Kidney tubule cell (primary cell): ENCODE data around the gene KDM8.
"Not testable (repeated sequence)": the region's sequence is repeated elsewhere in the genome, so short reads cannot be mapped to it uniquely, and the experiment has no call there.

Source experiments
- DNase-seq: peaks from one replicate; pipeline ENCODE4 v3.0.0-alpha.2; 2018; ENCODE audit warnings: low spot score

The KDM8 gene

DNA sequence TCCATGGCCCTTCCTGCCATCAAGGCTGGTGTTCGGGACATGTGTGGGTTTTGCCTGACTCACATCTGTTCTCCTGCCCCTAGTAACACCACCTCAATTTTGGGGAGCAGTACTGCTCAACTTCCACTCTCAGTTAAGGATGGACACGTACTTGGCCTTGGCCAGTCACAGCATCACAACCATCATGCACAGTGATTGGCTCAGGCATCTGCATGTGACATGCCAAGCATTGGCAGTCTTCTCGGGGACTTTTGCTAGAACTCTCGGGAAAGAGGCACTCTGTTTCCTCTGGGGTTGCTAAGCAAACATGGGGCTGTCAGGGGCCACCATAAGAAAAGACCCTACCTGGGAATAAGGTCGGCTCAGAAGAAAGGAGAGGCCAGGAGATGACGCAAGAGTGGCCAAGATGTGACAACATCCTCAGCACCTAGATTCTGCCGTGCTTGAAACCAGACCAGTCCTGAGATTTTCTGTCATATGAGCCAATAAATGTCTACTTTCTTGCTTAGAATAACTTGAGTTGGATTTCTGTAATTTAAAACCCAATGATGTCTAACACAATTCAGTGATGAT, 11.9 kb upstream of the KDM8 start:
- DNase-seq = no peak

- DNase-seq = no peak
Observed at GRCh38 chr16:27193300-27193990, 9.9 kb upstream of the KDM8 start.

GRCh38 chr16:27195076-27195741, 8.1 kb upstream of the KDM8 start:
- no peak for DNase-seq

GRCh38 chr16:27195941-27196595, 7.3 kb upstream of the KDM8 start:
- DNase-seq = no peak

- DNase-seq = no peak
Observed at GRCh38 chr16:27197004-27197403, 6.3 kb upstream of the KDM8 start.

GRCh38 chr16:27198451-27199234, 4.7 kb upstream of the KDM8 start:
- no peak for DNase-seq

GRCh38 chr16:27199235-27199586, 4.1 kb upstream of the KDM8 start:
- no peak for DNase-seq

DNA sequence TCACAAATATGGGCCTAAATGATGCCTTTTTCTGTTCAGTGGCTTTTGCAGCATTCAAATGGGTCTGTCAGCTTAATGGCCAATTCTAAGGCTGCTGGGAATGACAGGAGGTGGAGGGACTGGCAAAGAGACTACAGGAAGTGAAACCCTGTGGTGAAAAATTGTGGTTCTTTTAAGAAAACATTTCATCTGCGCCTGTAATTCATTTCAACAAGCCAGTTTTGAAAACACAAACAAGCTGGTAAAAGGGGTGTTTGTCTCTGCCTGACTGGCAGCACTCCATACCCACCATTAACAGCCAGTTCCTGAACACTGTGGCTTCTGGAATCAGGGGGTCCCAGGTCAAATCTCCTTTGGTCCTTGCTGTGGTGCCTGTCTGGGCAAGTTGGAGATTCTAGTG, 3.6 kb upstream of the KDM8 start:
- no peak for DNase-seq

DNA sequence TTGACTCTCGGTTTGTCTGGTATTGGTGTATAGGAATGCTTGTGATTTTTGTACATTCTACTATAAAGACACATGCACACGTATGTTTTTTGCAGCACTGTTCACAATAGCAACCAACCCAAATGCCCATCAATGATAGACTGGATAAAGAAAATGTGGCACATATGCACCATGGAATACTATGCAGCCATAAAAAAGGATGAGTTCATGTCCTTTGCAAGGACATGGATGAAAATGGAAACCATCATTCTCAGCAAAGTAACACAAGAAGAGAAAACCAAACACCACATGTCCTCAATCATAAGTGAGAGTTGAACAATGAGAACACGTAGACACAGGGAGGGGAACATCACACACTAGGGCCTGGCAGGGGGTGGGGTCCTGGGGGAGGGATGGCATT, 2.4 kb upstream of the KDM8 start:
- DNase-seq = not testable (repeated sequence)

DNA sequence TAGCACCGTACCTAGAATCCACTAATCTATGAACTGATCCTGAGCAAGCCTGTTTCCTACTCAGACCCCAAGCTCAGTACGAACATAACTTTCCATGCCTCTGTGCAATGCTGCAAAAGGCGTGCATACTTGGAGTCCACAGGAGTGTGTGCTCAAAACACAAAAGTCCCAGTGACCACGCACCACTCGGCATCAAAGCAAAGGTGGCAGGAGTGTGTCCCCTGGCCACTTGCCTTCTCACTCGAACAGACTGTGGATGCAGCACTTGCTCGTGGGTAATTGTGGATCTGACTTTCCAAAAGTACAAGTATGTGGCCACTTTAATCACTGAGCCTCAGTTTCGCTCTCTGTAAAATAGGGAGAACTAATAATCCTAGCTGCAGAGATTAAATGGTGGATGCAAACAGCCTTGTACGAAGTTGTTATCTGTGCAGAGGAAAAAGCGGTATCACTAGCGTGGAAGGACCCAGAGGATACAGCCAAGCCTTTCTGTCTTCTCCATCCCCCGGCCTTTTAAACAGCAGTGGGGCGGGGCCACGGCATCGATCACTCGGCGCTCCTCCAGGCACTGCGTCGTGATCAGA, 311 bp upstream of the KDM8 start:
- DNase-seq = no peak

DNA sequence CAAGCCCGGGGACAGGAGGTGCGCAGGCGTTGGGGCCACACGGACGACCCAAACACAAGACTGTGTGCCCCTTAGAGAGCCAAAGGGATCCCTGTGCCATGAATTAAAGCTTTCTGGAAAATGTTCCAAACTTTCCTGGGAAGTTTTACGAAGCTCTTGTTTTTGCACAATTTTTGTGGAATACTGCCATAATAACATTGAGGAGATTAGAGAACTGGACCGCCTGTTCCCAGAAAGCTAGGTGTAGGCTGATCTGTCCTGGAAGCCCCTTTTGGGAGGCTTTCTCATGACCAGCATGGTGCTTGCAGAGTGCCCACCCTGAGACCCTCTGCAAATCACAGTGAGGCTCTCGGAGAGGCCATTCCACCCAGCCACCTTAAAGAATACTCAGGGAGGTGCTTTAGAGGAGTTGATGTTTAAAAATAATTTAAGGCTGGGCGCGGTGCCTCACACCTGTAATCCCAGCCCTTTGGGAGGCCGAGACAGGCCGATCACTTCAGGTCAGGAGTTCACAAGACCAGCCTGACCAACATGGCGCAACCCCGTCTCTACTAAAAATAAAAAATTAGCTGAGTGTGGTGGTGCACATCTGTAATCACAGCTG, 1.1 kb downstream of the KDM8 start:
- no peak for DNase-seq

GRCh38 chr16:27205423-27206065, 2.2 kb downstream of the KDM8 start:
- no peak for DNase-seq

DNA sequence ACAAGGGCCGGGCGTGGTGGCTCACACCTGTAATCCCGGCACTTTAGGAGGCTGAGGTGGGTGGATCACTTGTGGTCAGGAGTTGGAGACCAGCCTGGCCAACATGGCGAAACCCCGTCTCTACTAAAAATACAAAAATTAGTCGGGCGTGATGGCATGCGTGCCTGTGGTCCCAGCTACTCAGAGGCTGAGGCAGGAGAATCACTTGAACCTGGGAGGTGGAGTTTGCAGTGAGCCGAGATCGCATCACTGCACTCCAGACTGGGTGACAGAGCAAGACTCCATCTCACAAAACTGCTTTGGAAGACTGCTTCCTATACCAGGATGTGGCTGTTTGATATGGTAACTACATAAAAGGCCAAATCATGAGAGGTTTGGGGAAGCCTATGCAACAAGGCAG, 3.8 kb downstream of the KDM8 start:
- DNase-seq = peak; percentile 39

DNA sequence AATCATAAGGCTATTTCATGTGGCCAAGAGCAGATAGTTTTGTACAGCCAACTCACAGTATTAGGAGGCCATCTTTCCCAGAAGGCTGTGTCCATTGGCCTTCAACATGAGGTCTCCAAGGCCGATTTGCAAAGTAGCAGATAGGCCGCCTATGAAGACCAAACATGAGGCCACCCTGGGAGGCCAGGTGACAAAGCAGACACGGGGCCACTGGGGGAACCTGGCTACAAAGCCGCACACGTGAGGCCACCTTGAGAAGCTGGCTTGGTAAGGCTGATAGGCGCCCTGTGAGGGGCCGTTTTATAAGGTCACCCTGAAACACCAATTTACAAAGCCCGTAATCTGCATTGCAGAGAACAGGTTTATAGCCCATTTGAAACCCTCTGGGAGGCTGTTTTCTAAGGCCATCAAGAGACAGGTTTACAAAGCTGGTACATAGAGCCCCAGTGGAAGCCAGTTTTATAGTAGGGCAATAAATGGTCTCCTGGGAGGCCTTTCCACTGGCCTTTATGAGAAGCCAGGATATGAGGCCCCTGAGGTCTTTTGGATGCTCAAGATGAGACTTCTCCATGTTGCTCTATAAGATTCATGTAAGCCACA, 4.9 kb downstream of the KDM8 start:
- DNase-seq = no peak

DNA sequence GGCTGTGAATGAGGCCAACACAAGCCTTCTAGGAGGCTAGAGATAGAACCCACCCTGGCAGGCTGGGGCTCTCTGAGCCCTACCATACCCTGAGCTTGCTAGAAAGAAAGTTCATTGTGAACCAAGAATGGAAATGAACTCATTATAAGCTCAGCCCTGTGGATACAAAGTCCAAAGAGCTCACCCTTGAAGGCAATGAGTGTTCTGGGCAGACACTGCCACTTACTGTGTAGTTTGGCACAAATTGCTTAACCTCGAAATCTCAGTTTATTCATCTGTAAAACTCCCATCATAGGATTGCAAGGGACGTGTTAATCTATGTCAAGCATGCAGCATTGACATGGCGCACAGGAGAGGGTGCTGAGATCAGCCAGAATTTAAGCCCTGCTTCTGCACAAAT, 5.5 kb downstream of the KDM8 start:
- peak; percentile 33 for DNase-seq

- no peak for DNase-seq
Observed at GRCh38 chr16:27209591-27209990, 6.3 kb downstream of the KDM8 start.

GRCh38 chr16:27210174-27210573, 6.8 kb downstream of the KDM8 start:
- no peak for DNase-seq

DNA sequence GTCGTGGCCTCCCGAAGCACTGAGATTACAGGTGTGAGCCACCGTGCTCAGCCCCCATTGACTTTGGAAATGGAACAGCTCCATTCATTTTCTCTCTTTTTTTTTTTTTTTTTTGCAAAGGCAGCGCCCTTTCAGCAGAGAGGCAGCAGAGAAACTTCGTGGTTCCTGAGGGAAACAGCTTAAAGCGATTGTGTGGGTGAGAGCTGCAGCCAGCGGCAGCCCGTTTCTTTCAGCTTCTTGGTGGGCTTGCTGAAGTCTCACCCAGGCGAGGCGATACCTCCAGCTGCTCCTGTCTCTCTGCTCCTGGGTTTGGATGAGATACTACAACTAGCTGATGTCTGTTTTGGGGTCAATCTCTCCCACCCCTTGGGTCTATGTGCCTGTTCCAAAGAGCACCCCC, 7.7 kb downstream of the KDM8 start:
- DNase-seq = no peak

DNA sequence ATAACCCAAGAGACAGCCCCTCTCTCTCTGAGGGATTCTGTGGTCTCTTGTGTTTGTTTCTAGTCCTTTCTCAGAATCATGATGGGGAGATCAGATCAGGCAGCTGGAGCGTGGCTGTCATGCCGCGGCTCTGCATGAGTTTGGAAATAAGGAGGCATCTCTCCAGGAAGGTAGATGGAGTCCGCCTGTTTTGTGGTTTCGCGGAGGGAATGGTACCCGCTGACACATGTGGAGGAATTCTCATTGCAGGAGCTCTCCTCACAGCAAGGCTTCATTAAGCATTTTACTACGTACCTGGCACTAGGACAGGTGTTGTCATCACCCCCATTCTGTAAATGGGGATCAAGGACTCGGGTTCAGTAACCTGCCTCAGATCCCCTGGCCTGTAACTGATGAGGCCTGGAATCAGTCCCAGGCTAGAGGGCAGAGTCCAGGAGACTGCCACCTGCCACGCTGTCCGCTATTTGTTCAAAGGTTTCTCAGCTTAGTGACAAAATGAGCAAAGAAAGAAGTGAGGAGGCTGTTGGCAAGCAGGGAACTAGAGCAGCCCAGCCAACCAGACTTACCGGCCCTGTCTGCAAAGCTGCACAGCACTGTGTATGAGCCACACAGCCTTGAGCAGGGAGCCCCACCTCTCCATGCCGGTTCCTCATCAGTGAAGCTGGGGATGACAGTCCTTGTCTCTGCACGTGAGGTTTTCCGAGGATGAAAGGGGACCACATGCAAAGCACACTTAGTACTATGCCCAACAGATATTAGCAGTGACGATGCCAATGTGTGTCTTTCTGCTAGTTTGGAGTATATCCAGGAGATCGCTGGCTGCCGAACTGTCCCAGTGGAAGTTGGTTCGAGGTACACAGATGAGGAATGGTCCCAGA, 11.0 kb downstream of the KDM8 start:
- DNase-seq = no peak

DNA sequence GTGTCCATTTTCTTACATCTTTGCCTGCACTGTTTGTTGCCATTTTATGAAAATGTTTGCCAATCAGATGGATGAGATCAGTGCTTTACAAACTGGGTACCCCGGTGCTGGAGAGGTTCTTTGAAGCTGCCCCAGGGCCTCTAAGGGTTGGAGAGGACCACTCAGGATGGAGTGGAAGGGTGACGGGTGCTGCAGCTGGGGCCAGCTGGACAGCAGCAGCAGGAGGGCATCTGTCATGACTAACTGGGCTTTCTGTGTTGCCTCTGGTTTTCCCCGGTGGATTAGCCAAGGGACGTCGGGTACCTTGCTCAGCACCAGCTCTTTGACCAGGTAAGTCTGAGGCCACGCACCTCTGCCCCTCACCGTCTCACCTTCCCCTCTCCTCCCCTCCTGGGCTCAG, 12.3 kb downstream of the KDM8 start:
- no peak for DNase-seq
